ENCODE measurements around the gene MRPL10.
A peak's percentile ranks its signal among the peaks of the same experiment; 100 is the strongest.

Gene MRPL10

DNA sequence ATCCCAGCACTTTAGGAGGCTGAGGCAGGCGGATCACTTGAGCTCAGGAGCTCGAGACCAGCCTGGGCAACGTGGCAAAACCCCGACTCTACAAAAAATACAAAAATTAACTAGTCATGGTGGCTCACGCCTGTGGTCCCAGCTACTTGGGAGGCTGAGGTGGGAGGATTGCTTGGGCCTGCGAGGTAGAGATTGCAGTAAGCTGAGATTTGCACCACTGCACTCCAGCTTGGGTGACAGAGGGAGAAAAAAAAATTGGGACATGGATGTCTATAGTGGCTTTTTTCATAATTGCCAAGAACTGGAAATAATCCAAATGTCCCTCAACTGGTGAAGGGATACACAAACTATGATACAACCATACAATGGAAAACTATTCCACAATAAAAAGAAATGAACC is 38.4 kb downstream of the MRPL10 start:
- no peak for DNase-seq (ENCODE audit: low spot score)
- ChIA-PET CTCF (interaction anchor here (1.3 kb wide), 1 partner anchor 60 kb away, joined by 3 read pairs; the partner anchor contains the start of gene TBX21), POLR2A (ENCODE audit: low non-redundant PET) (no interaction called here)
- TF ChIP-seq, protein P1, sequence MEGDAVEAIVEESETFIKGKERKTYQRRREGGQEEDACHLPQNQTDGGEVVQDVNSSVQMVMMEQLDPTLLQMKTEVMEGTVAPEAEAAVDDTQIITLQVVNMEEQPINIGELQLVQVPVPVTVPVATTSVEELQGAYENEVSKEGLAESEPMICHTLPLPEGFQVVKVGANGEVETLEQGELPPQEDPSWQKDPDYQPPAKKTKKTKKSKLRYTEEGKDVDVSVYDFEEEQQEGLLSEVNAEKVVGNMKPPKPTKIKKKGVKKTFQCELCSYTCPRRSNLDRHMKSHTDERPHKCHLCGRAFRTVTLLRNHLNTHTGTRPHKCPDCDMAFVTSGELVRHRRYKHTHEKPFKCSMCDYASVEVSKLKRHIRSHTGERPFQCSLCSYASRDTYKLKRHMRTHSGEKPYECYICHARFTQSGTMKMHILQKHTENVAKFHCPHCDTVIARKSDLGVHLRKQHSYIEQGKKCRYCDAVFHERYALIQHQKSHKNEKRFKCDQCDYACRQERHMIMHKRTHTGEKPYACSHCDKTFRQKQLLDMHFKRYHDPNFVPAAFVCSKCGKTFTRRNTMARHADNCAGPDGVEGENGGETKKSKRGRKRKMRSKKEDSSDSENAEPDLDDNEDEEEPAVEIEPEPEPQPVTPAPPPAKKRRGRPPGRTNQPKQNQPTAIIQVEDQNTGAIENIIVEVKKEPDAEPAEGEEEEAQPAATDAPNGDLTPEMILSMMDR (conservative IDR thresholded peaks at IDR 0.05; ENCODE audit: low read depth), result no peak
- H3K27ac ChIP-seq, result no peak overlapping the region

DNA sequence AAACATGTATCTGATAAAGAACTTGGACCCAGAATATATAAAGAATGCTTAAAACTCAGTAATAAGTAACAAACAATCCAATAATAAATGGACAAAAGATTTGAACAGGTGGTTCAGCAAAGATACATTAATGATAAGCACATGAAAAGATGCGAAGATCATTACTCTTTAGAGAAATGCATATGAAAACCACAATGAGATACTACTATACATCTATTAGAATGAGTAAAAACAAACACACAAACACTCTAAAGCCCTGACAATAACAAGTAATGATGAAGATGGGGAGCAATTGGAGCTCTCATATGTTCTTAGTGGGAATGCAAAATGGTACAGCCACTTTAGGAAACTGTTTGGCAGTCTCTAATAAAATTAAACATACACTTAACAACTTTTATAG is 38.9 kb downstream of the MRPL10 start:
- TF ChIP-seq, protein P1 (conservative IDR thresholded peaks at IDR 0.05; ENCODE audit: low read depth), result no peak
- CTCF ChIA-PET, result interaction anchor here (1.3 kb wide), 1 partner anchor 59 kb away, joined by 3 read pairs; the partner anchor contains the start of gene TBX21
- POLR2A ChIA-PET (ENCODE audit: low non-redundant PET), result no interaction called here
- H3K27ac ChIP-seq, result no peak overlapping the region
- no peak for DNase-seq (ENCODE audit: low spot score)

DNA sequence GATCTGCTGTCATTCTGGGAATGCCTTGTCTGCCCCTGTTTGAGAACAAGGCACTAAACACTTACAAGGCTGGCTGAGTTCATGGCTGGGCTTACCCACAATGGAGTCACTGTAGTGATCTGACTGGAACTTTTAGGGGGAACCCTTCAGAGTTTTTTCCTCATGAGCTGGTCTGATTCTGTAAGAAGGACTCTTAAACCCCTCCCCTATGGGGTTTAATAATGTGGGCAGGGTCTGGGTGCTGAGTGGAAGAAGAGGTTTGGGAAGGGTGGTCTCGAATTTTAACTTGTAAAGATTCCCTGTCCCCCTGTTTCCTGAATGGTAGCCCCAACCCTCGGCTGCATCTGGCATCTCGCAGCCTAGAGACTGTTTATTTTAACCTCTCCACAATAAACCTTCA is 40.3 kb downstream of the MRPL10 start:
- CTCF ChIA-PET, result interaction anchor here (0.6 kb wide), 1 partner anchor 58 kb away, joined by 3 read pairs; no protein-coding TSS in a partner anchor
- H3K27ac ChIP-seq, result no peak overlapping the region
- POLR2A ChIA-PET (ENCODE audit: low non-redundant PET), result no interaction called here
- no peak for DNase-seq (ENCODE audit: low spot score)
- TF ChIP-seq, protein P1 (conservative IDR thresholded peaks at IDR 0.05; ENCODE audit: low read depth), result no peak

DNA sequence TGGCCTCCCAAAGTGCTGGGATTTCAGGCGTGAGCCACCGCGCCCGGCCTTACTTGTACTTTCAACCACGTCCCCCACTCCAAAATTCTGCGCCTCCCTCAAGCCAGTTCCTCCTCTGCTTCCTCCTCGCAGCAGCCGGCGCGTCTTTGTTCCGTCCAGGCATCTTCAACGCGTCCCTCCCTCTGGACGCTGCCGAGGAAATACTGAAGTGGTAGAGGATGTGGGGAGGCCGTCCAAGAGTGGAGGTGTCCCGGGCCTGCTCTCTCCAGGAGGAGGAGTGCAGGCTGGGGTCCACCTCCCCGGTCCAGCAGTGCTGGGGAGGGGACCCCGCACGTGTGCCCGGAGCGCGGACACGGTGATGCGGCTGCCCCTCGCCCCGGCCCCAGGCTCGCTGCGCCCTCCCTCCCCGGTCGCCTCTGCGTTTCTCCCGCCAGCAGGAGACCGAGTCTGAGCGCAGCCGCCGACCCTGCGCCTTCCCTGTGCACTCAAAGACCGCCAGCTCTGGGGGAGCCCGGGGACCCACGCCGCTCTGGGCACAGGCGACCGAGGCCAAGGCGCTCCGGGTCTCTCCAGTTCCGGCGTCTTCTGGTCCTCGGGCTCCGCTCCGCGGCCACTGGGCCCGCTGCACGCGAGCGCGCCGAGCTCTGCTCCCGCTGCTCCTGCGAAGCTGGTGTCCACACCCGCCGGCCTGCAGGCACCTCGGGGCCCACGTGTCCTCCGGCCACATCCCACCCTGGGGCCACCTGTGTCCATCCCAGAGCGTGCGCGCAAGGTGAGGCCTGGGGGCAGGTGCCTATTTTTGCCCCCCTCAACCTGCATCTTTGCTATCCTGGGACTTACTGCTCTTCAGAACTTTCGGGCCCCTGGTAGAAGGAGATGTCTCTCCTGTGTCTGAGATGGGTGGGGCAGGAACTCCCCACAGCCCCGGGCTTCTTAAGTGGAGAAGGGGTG is 41.5 kb downstream of the MRPL10 start:
- no peak overlapping the region for H3K27ac ChIP-seq
- POLR2A ChIA-PET (ENCODE audit: low non-redundant PET), result no interaction called here
- DNase-seq (ENCODE audit: low spot score), result peak; percentile 57
- CTCF ChIA-PET, result interaction anchor here (0.6 to 1.1 kb wide), 7 partner anchors 12 to 224 kb away, joined by 3 to 5 read pairs (median 3); no protein-coding TSS in a partner anchor
- TF ChIP-seq, protein P1 (conservative IDR thresholded peaks at IDR 0.05; ENCODE audit: low read depth), result peak; percentile 76

DNA sequence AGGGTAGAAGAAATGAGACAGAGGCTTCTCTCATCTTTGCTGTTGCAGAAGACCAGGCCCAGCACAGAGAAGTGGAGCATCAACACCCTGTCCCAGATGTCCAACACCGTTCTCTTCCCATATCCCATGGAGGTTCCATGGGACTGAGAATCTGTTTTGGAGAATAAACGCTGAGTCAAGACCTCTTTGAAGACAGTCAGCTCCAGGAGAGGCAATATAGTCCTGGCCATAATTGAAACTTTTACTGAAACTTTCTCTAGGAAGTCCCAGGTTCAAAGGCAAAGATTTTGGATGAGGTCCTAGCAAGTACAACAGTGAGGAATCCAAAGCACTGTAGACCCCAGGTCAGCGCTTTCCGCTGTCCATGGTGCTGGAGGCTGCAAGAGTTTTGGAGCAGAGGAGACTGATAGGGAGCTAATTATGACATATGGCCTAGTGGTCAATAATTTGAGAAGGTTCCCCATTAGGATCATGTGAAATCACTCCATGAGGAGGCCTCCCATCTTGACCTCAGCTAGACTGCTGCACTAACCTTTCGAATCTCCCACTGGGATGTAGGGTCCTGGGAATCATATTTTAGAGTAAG is 45.7 kb downstream of the MRPL10 start:
- DNase-seq (ENCODE audit: low spot score), result no peak
- TF ChIP-seq, protein P1 (conservative IDR thresholded peaks at IDR 0.05; ENCODE audit: low read depth), result no peak
- POLR2A ChIA-PET (ENCODE audit: low non-redundant PET), result no interaction called here
- CTCF ChIA-PET, result interaction anchor here (0.5 to 1.1 kb wide), 4 partner anchors 12 to 173 kb away, joined by 3 to 4 read pairs (median 4); no protein-coding TSS in a partner anchor
- H3K27ac ChIP-seq, result no peak overlapping the region

DNA sequence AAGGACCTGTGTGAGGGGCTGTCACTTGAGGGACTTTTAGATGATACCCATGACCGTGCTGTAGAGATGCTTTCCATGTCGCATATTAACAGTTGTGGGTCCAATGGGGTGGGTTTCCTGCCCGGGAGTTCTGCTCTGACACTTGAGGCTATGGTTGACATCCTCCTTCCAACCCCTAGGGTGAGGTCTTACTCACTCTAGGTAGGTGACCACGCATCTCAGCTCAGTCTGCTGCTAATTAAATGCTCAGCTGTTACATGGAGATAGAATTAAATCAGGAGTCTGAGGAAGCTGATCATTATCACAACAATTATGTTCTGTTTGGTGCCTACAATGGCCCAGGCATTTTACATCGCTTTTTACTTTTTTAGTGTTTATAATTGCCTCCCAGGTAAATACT is 49.9 kb downstream of the MRPL10 start:
- POLR2A ChIA-PET (ENCODE audit: low non-redundant PET), result no interaction called here
- no peak for DNase-seq (ENCODE audit: low spot score)
- no peak overlapping the region for H3K27ac ChIP-seq
- TF ChIP-seq, protein P1 (conservative IDR thresholded peaks at IDR 0.05; ENCODE audit: low read depth), result no peak
- CTCF ChIA-PET, result no interaction called here

Measured in RWPE1 (cell line).